Stimulated activated CD4-positive, alpha-beta T cell treated with anti-CD3 and anti-CD28 coated beads, Interleukin-2, amount 100 ng/mL, for 48 hours (primary cell): ENCODE results near the gene RAB9B.

Experiments used
- DNase-seq, 2 donors: peaks; one replicate each; pipeline ENCODE4 v3.0.0-alpha.2; 2020

Gene RAB9B

DNA sequence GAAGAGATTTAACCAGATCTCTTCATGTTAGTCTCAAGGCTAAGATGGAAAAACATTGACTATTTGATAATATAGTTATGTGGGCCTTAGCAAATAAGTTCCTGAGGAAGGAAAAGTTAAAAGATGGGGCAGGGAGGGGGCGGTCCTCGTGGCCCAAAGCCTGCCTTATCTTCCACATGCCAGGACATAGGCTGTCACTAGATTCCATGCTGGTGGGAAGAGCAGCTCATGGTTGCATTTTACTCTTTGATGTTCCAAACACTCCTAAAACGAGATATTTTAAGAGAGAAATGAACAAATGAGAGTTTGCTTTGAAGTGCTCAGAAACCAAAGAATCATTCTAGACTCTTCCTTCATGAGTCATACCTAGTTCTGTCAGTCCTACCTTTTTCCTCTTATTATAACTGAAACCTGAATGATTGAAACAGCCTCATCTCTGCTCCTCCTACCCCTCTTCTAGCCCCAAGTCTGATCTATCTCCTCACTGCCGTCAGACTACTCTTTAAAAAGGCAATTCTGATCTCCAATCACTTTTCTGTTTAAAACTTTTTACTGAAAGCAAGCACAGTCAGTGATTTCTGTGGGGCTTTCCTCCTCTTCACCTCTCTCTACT lies 25.1 kb downstream of the RAB9B start:
- DNase-seq, result no peak

DNA sequence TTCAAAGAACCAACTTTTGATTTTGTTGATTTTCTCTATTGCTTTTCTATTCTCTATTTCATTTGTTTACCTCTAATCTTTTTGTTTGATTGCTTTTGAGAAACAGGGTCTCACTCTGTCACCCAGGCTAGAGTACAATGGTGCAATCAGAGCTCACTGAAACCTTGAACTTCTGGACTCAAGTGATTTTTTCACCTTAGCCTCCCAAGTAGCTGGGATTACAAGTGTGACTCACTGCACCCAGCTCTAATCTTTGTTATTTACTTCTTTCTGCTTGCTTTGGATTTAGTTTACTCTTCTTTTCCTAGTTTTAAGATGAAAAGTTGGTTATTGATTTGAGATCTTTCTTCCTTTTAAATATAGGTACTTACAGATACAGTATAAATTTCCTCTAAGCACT lies 26.2 kb downstream of the RAB9B start:
- no peak for DNase-seq

DNA sequence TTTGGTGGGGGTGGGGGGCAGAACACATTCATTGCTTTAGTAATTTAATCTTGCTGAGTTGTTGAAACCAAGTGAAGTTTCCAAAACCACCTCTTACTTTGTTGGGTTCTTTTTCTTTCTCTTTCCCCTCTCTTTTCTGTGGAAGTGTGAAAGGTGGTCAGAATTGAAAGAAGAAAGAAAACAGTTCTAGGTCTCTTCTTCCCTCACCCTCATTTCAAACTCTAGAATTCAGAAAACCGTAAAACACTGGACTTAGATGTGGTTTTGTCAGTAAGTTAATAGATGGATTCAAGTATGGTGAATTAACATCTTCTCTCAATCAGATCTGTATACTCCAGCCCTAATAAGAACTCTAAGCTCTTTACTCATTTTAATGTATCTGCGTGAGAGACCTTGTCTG lies 31.7 kb downstream of the RAB9B start:
- no peak for DNase-seq

DNA sequence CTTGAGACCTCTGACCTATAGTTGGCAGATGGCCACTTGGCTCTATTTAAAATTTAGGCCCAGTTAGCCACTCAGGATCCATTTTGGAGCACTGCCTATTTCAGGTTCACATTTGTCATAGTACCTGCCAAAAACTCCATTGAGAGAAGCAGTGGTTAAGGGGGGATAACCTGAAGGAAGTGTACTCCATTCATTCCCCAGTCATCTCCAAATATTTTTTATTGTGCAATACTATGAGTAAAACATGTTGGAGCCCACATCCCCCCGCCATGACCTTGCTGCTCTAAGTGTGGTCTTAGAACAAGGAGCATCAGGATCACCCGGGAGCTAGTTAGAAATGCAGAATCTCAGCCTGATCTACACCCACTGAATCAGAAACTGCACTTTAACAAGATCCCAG lies 34.4 kb downstream of the RAB9B start:
- DNase-seq, result no peak

DNA sequence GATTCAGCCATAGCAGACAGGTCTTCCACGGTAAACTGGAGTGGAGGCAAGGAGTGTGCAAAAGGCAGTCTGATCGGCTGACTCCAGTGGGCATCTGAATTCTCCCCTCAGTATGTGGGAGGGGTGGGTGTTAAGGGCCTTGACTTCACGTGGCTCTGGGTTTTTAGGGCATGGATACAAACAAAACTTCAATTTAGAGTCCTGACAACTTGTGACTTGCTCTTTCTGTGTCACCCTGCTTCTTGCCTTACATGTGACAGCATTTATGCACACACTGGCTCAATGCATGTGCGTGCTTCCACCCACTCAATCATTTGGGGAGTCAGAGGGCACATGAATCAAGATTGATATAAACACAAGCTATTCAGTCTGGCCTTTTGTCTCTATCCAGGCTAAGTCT lies 37.9 kb downstream of the RAB9B start:
- DNase-seq, result no peak

DNA sequence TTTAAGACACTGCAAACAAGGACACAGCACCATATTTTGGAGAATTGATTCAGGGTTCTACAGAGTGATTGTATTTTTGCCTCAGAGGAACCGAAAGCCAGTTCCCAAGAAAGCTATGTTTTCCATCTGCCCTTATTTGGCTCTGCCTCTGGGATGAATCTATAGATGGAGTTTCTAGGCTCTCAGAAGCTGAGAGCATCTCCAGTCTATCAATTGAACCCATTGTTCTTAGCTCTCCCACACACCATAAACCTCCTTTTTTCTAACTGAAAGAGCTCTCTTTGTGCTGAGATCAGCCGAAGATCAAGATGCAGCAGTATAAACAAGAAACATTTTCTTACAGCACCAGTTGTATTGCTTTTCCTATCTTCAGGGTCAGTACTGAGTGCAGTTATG lies 38.5 kb downstream of the RAB9B start:
- DNase-seq, result no peak

DNA sequence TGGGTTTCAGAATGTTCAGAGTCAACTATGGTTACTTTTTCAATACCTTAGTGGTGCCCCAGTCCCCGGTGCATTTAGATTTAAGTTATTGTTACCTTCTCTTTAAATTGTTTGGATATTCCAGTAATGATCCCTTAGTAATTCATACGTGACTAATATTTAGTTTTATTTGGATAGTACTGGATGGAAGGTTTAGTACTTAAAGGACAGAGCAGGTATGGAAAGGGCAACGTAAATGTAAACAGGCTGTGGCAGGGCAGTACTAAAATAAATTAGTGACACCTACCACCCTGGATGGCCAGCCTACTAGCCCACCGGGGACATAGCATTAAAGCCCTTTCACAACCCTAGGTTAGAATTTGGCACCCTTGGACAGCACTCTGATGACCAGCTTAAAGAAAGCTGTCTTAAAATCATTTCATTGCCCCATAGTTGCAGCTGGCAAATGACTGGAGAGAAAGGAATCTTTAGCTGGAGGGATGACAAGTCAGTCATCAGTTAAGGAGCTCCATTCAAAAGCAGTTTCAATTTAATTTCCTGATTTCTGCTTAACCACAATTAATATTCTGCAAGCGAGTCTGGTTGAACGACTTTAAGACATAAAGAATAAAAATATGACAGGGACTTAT lies 39.0 kb downstream of the RAB9B start:
- no peak for DNase-seq

DNA sequence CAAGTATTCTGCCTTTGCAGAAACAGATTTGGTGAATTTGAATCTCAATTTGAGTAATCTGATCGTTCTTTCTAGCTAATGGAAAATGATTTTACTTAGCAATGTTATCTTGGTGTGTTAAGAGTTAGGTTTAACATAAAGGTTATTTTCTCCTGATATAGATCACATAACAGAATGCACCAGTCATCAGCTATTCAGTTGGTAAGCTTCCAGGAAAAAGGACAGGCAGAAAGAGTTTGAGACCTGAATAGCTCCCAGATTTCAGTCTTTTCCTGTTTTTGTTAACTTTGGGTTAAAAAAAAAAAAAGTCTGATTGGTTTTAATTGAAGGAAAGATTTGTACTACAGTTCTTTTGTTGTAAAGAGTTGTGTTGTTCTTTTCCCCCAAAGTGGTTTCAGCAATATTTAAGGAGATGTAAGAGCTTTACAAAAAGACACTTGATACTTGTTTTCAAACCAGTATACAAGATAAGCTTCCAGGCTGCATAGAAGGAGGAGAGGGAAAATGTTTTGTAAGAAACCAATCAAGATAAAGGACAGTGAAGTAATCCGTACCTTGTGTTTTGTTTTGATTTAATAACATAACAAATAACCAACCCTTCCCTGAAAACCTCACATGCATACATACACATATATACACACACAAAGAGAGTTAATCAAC lies 40.1 kb downstream of the RAB9B start:
- DNase-seq, result no peak

DNA sequence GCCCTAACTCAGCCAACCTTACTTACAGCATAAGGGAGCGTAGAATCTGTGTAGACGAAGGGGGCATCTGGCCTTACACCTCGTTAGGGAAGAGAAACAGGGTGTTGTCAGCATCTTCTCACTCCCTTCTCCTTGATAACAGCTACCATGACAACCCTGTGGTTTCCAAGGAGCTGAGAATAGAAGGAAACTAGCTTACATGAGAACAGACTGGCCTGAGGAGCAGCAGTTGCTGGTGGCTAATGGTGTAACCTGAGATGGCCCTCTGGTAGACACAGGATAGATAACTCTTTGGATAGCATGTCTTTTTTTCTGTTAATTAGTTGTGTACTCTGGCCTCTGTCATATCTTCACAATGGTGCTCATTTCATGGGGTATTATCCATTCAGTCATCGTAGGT lies 40.8 kb downstream of the RAB9B start:
- DNase-seq, result no peak

DNA sequence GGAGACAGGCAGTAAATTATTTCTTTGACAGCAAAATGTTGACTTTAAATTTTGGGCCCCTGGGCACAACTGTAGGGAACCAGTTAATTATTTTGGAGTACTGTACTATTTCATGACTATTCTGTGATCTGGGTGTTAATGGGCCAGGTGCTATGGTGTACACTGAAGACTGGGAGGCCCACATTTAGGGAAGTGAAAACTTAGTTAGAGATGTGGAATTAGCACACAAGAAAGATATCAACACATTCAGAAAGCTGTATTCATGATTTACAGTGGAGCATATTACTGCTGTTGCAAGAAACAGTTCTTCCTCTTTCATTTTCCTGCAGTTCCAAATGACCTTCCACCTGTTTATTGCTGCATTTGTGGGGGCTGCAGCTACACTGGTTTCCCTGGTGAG lies 43.1 kb downstream of the RAB9B start:
- DNase-seq, result no peak

DNA sequence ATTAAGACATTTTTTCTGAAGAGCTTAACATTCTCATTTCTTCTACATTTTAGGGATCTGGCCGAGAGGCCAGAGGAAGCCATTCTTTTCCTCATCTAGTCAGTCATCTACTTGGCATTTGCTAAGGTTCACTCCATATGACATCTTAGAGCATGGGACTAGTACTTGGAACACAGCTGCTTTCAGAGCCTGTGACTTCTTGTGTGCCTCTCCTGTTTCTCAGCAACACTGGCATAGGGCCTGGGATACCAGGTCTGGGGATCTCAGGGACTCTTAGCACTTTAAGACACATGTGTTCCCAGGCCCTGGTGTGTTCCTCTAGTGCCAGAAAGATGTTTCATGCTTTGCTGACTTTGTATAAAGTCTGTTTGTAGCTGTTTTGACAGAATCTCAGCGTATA lies 48.1 kb downstream of the RAB9B start:
- DNase-seq, result no peak

DNA sequence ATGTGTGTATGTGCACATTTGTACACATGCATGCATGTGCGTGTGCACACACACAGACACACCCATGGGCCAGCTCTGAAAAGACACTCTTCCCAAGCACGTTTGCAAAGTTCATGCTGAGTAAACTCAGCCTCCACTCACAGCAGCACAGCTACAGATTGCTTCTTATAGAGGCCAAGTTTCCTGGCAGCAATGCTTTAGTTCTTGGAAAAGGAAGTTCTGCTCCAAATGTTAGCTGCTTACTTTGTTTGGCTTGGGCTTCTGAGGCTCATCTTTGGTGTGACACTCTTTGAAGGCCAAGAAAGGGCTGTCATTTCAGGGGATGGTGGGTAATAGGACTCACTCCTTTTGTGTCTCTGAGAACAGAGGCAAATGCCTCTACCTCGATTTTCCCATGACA lies 48.9 kb downstream of the RAB9B start:
- DNase-seq, result no peak

DNA sequence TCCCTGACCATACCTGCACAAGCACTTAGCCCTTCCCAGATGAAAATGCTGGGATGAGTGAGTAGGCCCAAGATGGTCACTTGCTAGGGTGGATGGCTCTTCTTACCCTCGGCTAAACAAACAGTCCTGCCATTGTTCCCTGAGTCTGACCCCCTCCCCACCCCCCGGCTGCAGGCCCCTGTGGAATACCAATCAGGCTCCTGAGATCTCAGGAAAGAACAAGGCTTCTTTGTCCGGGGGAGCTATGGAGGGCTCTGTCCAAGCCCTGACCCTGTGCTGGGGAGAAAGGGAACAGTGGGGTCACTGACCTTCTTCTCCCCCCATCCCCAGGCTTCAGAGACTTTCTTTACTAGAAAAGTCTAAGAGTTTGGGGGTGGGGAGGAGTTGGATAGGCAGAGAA lies 49.4 kb downstream of the RAB9B start:
- no peak for DNase-seq

DNA sequence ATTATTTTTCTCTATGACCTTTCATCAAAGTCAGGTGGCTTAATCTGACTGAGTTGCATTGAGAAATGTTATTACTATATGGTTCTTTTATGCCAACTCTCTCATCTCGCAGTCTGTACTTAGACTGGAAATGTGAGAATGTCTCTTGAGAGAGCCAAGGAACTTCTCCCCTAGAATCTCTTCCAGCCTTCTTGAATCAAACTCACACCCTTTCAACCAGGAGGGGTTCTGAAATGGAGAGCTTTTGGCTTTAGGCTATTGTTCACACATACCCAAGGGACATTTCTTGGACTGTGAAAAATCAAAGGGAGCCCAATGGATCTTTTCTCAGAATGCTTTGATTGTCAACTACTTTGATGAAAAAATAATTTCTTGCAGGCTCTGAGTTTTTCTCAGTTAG lies 50.4 kb downstream of the RAB9B start:
- no peak for DNase-seq

DNA sequence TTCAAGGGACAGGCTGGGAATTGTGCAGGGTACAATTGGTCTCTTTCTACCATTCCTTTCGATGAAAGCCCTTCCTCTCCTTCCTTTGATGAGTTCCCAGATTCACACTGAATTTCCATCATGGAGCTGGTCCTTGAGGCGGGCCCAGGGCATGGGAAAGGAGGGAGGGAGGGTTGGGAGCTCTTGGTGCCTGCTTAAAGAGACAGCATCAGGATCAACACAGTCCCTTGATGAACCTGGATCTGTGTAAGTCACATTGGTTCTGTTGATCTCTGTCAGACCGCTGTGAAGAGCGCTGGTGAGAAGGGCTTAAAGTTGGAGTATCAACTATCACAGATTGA lies 51.0 kb downstream of the RAB9B start:
- DNase-seq, result no peak

DNA sequence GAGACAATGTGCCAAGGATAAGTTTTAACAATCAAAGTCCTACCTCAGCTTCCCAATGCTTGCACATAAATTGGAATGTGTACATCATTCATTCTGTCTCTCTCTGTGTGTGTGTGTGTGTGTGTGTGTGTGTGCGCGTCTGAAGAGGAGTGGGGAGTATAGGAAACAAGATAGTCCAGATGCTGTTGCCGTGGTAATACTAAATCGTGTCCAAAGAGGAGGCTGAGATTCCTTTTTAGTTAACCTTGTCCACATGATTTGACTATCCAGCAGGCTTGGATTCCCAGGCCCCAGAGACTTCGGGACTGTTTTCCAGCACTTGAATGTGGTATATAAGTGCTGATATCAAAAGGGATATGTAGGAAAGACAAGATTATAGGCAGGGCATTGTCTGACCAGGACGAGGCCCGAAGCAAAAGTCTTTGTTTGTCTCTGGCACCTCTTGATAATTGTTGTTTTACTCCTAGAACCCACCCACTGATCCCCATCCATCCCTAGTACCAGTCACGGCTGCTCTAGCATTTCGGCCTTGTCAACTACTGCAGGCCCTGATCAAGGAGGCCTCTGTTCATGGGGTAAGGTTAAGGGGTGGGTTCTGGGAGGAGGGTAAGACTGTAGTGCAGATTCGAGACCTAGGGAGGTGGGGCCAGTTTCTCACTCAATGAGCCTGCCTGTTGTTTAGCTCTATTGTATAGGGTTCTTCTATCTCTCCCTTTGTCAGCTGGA lies 51.6 kb downstream of the RAB9B start:
- no peak for DNase-seq

DNA sequence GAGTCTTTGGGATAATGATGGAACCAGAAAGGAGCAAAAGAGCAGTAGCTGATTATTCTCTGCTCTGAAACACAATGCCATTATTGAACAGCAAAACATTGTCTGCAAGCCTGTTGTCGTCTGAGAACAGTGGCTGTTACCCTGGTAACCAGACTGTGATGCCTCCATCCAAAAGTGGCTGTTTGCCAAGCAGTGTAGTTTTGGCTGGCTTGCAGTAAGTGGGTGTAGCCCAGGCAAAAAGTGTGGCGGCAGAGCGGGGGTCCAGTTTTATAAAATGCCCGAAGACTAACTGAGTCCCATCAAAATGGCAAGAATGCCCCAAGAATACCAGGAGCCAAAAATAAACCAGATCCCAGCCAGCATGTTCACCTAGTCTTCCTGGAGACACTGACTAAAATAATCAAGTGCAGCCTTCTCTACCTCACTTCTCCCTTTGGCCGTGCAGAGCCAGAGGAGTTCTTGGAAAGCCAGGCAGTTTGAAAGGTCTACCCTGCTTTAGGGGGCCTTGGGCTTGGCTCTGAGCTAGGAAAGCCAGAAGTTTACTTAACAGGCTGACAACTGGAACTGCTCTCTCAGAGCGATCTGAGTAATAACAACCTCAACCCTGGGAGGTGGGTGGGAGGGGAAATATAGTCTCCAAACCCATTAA lies 52.8 kb downstream of the RAB9B start:
- no peak for DNase-seq

DNA sequence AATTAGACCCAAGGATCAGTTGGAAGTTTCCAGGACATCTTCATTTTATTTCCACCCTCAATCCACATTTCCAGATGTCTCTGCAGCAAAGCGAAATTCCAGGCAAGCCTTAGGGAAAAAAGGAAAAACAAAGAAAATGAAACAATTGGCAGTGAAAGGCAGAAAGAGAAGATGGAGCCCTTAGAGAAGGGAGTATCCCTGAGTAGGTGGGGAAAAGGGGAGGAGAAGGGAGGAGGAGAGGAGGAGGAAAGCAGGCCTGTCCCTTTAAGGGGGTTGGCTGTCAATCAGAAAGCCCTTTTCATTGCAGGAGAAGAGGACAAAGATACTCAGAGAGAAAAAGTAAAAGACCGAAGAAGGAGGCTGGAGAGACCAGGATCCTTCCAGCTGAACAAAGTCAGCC lies 55.5 kb downstream of the RAB9B start, which contains the start of gene PLP1:
Gene PLP1, plus strand, starts transcription at position 295 of the 400 bp plus-strand sequence. CDS start 156 bp downstream, outside the sequence.
- DNase-seq, result no peak

DNA sequence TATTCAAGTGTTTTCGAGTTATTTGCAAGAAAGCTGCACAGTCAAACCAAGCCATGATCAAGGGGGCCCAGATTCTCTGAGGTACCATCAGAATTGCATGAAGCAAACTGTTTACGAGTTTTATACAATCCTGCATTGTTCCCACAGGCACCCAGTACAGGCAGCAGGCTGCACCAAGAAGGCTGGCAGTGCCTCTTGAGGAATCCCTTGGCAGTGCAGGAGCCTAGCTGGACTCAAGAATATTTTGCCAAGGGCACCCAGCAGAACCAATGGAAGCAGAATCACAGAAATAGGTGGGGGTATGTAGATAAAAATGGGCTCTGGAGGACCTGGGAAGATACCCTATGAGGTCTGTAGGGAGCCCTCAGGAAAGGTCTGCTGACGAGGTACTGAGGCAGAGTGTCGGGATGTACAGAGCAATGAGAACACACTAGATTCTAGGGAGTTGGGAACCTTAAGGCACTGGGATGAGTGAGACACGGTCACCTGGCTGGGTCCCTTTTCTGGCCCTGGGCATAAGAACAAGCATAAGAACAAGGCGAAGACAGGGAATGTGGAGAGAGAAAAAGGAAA lies 57.9 kb downstream of the RAB9B start:
- no peak for DNase-seq

DNA sequence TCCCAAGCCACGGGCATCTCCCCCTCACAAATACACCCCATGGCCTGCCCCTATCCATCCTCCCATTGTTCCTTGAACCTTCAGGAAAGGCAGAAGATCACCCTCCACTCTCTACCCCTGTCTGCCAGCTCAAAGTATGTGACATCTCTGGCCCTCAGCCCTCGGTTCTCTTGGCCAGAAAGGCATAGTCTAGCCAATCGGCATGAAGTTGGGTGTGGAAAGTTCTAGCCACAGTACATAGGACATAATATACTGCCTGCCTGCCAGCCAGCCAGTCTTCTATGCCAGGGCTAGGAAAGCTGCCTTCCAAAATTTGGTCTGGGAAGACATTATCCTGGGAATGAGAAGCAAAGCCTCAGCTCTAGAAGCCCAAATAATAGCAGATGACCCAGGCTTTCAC lies 58.6 kb downstream of the RAB9B start:
- DNase-seq, result no peak
